ENCODE measurements around the gene LCOR.
"Not testable (repeated sequence)": the region's sequence is repeated elsewhere in the genome, so short reads cannot be mapped to it uniquely, and the experiment has no call there.

The LCOR gene

GRCh38 chr10:96803288-96803664 is 28.8 kb upstream of the LCOR start:
- TF ChIP-seq, protein P1, sequence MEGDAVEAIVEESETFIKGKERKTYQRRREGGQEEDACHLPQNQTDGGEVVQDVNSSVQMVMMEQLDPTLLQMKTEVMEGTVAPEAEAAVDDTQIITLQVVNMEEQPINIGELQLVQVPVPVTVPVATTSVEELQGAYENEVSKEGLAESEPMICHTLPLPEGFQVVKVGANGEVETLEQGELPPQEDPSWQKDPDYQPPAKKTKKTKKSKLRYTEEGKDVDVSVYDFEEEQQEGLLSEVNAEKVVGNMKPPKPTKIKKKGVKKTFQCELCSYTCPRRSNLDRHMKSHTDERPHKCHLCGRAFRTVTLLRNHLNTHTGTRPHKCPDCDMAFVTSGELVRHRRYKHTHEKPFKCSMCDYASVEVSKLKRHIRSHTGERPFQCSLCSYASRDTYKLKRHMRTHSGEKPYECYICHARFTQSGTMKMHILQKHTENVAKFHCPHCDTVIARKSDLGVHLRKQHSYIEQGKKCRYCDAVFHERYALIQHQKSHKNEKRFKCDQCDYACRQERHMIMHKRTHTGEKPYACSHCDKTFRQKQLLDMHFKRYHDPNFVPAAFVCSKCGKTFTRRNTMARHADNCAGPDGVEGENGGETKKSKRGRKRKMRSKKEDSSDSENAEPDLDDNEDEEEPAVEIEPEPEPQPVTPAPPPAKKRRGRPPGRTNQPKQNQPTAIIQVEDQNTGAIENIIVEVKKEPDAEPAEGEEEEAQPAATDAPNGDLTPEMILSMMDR (IDR thresholded peaks at IDR 0.05; ENCODE audit: insufficient read depth, missing control alignments) = no peak
- FAIRE-seq = no peak
- no peak for DNase-seq (ENCODE audit: insufficient read length, low spot score)

- TF ChIP-seq, protein P1 (IDR thresholded peaks at IDR 0.05; ENCODE audit: insufficient read depth, missing control alignments) = no peak
- DNase-seq (ENCODE audit: insufficient read length, low spot score) = no peak
- no peak for FAIRE-seq
Observed at GRCh38 chr10:96814264-96814663, 17.8 kb upstream of the LCOR start.

GRCh38 chr10:96818971-96819370 is 13.1 kb upstream of the LCOR start:
- not testable (repeated sequence) for DNase-seq (ENCODE audit: insufficient read length, low spot score); FAIRE-seq

DNA sequence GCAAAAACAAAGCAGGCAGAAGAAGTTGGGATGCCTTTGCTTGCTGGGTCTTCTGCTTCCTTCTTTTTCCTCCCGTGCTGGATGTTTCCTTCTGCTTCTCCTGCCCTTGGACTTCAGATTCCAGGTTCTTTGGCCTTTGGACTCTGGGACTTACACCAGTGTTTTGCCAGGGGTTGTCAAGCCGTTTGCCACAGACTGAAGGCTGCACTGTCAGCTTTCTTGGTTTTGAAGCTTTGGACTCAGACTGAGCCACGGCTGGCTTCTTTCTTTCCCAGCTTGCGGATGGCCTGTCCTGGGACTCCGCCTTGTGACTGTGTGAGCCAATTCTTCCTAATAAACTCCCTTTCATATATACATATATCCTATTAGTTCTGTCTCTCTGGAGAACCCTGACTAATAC is 11.3 kb upstream of the LCOR start:
- DNase-seq (ENCODE audit: insufficient read length, low spot score) (no peak), FAIRE-seq (no peak)

GRCh38 chr10:96826438-96826837 is 5.7 kb upstream of the LCOR start:
- TF ChIP-seq, protein P1 (IDR thresholded peaks at IDR 0.05; ENCODE audit: insufficient read depth, missing control alignments) = no peak
- DNase-seq (ENCODE audit: insufficient read length, low spot score) (no peak), FAIRE-seq (no peak)

More for the DNA sequence above, 11.3 kb upstream of the LCOR start:
- TF ChIP-seq, protein P1 (IDR thresholded peaks at IDR 0.05; ENCODE audit: insufficient read depth, missing control alignments) = no peak

GRCh38 chr10:96828609-96829008 is 3.5 kb upstream of the LCOR start:
- TF ChIP-seq, protein P1 (IDR thresholded peaks at IDR 0.05; ENCODE audit: insufficient read depth, missing control alignments) = no peak
- DNase-seq (ENCODE audit: insufficient read length, low spot score) = no peak
- no peak for FAIRE-seq

- DNase-seq (ENCODE audit: insufficient read length, low spot score) = no peak
- TF ChIP-seq, protein P1 (IDR thresholded peaks at IDR 0.05; ENCODE audit: insufficient read depth, missing control alignments) = no peak
- no peak for FAIRE-seq
Observed at GRCh38 chr10:96829029-96829773, 2.9 kb upstream of the LCOR start.

All from D721Med (cell line).